Esophagus muscularis mucosa (tissue), 4 donors: Measurements from ENCODE around the gene NAXD. TPM values are rescaled to one million over a fixed set of nuclear protein-coding genes. Genes with fewer than 3 reads are reported as not detected.

Source experiments
- DNase-seq: peaks from one replicate; pipeline ENCODE4 v3.0.0-alpha.2; 2017; ENCODE audit errors: extremely low spot score
- H3K27ac ChIP-seq, 4 donors: fragments of 200-600 bp; sonication (generic); replicated peaks in 1 of 4; 1 replicate in 3 of 4; 2 replicates in 1 of 4; pipeline ENCODE4 v1.5.1; 2016 to 2019; ENCODE audit warnings: mild to moderate bottlenecking in 1 of 4
- H3K27me3 ChIP-seq, 4 donors: fragments of 200-600 bp; sonication (generic); one replicate each; pipeline versions ENCODE4 v1.5.1 to v1.6.0; 2016 to 2019
- H3K36me3 ChIP-seq, 4 donors: fragments of 200-600 bp; sonication (generic); one replicate each; pipeline ENCODE4 v1.5.1; 2016 to 2019
- H3K4me1 ChIP-seq, 4 donors: fragments of 200-600 bp; sonication (generic); one replicate each; pipeline ENCODE4 v1.5.1; 2016 to 2019
- H3K4me3 ChIP-seq, 4 donors: fragments of 200-600 bp; sonication (generic); 1 replicate in 2 of 4; 2 replicates in 2 of 4; pipeline ENCODE4 v1.5.1; 2016 to 2019; ENCODE audit warnings: mild to moderate bottlenecking in 4 of 4, moderate library complexity in 1 of 4
- H3K9me3 ChIP-seq, 4 donors: fragments of 200-600 bp; sonication (generic); 1 replicate in 3 of 4; 2 replicates in 1 of 4; pipeline ENCODE4 v1.5.1; 2016 to 2019
- EP300 ChIP-seq: sonication (generic); formaldehyde crosslinking; IDR thresholded peaks from one replicate; pipeline ENCODE4 v1.6.1; 2017; ENCODE audit warnings: antibody characterized with exemption
- POLR2A ChIP-seq: fragments of 450-650 bp; IDR thresholded peaks from one replicate; pipeline ENCODE4 v1.6.1; 2017; ENCODE audit warnings: antibody characterized with exemption, moderate library complexity, mild to moderate bottlenecking, low read depth
- POLR2AphosphoS5 ChIP-seq, 2 donors: sonication (generic); formaldehyde crosslinking; IDR thresholded peaks; one replicate each; pipeline ENCODE4 v1.6.1; 2017; ENCODE audit warnings: antibody characterized with exemption in 2 of 2
- WGBS: methylation state at CpG from one replicate; pipeline ENCODE4 v1.1.5; 2018; 5-methylcytosine and 5-hydroxymethylcytosine counted together
- intact Hi-C: fragments of 100-400 bp; cut with DNase I; formaldehyde crosslinking; loops from one replicate; pipeline ENCODE4 v1.15.1; 2023
- total RNA-seq, 4 donors: library from RNA; depleted of rRNA; stranded (reverse); fragments of >200 nt; gene quantifications; one replicate each; pipeline versions ENCODE4 v1.1.0 to v1.2.1, GENCODE V29; 2016
- TF ChIP-seq, protein P1 (sequence below), 3 experiments: fragments of 200-600 bp in 2 of 3; fragments of 450-650 bp in 1 of 3; sonication (generic) in 2 of 3; IDR thresholded peaks; one replicate each; pipeline ENCODE4 v1.5.1; 2017 to 2019; ENCODE audit warnings: antibody characterized with exemption in 3 of 3, mild to moderate bottlenecking in 2 of 3, moderate library complexity in 1 of 3

Gene NAXD
- total RNA-seq, 4 donors from 2014 or later = 29.9 to 34.5 (median 34.0) TPM

DNA sequence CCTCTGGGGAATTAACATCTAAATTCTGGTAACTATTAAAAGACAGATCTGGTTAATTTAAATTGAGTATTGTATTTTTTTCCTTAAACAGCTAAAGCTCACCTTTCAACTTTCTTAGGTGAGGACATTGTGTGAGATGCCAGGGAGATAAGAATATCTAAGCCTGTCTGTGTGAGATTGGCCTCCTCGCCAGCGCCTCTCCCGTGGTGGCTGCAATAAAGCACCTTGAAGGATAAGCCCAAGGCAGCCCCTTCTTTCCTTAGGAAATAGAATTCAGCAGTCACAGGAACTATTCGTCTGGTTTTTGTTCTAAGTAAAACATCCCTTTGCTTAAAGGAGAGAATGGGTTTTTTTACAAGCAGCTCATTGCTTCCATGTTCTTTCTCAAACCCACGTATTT lies 24.6 kb downstream of the NAXD start:
- intact Hi-C loops = no loop called here
- Histone ChIP-seq H3K4me1 (peaks cover 16 to 25% (median 23%) of the 10 kb centered on the region in 4 donors), H3K4me3 (no peak overlapping the region), H3K27me3 (no peaks in the 10 kb centered on the region), H3K36me3 (peaks cover 49 to 97% (median 94%) of the 10 kb centered on the region in 4 donors), H3K27ac (peak overlapping the region; percentile 19 to 63 (median 60)), H3K9me3 (no peaks in the 10 kb centered on the region)
- no peak for TF ChIP-seq EP300
- TF ChIP-seq, protein P1, sequence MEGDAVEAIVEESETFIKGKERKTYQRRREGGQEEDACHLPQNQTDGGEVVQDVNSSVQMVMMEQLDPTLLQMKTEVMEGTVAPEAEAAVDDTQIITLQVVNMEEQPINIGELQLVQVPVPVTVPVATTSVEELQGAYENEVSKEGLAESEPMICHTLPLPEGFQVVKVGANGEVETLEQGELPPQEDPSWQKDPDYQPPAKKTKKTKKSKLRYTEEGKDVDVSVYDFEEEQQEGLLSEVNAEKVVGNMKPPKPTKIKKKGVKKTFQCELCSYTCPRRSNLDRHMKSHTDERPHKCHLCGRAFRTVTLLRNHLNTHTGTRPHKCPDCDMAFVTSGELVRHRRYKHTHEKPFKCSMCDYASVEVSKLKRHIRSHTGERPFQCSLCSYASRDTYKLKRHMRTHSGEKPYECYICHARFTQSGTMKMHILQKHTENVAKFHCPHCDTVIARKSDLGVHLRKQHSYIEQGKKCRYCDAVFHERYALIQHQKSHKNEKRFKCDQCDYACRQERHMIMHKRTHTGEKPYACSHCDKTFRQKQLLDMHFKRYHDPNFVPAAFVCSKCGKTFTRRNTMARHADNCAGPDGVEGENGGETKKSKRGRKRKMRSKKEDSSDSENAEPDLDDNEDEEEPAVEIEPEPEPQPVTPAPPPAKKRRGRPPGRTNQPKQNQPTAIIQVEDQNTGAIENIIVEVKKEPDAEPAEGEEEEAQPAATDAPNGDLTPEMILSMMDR (IDR thresholded peaks at IDR 0.05) = no peak
- no peak for TF ChIP-seq POLR2AphosphoS5 (IDR thresholded peaks at IDR 0.05)
- no peak for TF ChIP-seq POLR2A
- DNase-seq = no peak
- 73% methylated on average over 5 of the region's 5 CpGs for WGBS

DNA sequence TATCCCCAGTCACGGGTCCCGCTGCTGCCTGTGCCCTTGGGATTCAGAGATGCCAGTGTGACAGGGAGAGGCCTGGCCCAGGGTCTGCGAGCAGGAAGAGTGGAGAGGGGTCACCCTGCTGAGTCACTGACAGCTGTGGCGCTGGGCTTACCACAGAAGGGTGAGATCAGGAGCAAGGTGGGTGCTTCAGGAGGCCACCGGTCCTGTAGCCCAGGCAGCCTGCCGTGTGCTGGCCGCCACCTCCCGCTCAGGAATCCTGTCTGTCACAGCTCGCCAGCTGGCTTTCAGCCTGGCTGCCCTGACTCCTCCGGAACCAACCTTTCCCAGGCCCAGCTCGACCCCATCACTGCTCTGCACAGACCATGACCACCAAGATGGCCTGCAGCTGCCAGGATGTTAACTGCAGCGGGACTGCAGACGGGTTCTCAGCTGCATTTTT lies 25.3 kb downstream of the NAXD start:
- Histone ChIP-seq H3K27me3 (no peaks in the 10 kb centered on the region), H3K4me1 (peaks cover 20 to 29% (median 28%) of the 10 kb centered on the region in 4 donors), H3K27ac (peak overlapping the region; percentile 19 to 63 (median 60)), H3K4me3 (no peak overlapping the region), H3K9me3 (no peaks in the 10 kb centered on the region), H3K36me3 (peaks cover 43 to 97% (median 92%) of the 10 kb centered on the region in 4 donors)
- TF ChIP-seq, protein P1 (IDR thresholded peaks at IDR 0.05) = no peak
- no peak for TF ChIP-seq POLR2A
- TF ChIP-seq EP300 = no peak
- no peak for TF ChIP-seq POLR2AphosphoS5 (IDR thresholded peaks at IDR 0.05)
- DNase-seq = no peak
- intact Hi-C loops = no loop called here
- 59% methylated on average over 7 of the region's 13 CpGs for WGBS

DNA sequence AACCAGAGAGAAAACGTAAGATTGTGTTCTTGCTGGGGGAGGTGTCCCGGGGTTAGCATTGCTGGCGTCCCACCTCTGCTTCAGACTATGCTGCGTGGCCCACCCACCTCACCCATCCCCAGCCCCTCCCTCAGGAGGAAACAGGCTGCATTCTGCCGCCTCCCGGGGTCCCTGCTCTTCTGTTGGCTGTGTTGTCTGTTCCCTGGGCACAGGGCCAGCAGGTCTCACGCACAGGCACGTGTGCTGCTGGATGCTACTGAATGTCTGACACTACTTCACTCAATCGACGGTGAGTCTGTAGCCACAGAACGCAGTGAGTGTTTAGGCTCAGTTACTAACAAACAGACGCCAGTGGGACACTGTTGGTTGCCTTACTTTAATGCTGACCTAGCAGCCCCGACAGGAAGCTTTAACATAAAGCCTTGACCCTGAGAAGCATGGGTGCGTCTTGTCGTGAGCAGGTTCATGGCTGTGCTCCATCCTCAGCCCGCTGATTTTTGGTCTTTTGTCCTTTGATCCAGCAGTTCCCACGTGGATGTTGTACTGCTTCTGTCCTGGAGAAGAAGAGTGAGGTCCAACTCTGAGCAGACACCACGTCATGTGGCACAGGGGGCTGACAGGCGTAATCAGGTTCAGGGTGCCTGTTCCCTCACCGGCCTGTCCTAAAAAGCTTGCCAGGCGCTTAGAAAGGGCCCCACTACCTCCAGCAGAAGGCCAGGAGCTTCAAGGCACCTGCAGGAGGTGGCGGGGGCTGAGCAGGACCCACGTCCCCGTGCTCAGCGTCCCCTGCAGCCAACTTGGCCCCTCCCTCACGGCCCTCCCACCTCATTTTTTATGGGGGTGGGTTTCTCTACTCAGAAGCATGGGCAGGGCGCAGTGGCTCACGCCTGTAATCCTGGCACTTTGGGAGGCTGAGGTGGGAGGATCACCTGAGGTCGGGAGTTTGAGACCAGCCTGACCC lies 26.0 kb downstream of the NAXD start:
- Histone ChIP-seq H3K27me3 (no peaks in the 10 kb centered on the region), H3K4me3 (no peak overlapping the region), H3K36me3 (peaks cover 36 to 96% (median 92%) of the 10 kb centered on the region in 4 donors), H3K9me3 (no peaks in the 10 kb centered on the region), H3K27ac (peak overlapping the region; percentile 19 to 63 (median 60)), H3K4me1 (peaks cover 20 to 29% (median 28%) of the 10 kb centered on the region in 4 donors)
- intact Hi-C loops = no loop called here
- peak; percentile 22 to 32 for TF ChIP-seq POLR2AphosphoS5 (IDR thresholded peaks at IDR 0.05)
- TF ChIP-seq EP300 = no peak
- no peak for DNase-seq
- 67% methylated on average over 20 of the region's 29 CpGs for WGBS

DNA sequence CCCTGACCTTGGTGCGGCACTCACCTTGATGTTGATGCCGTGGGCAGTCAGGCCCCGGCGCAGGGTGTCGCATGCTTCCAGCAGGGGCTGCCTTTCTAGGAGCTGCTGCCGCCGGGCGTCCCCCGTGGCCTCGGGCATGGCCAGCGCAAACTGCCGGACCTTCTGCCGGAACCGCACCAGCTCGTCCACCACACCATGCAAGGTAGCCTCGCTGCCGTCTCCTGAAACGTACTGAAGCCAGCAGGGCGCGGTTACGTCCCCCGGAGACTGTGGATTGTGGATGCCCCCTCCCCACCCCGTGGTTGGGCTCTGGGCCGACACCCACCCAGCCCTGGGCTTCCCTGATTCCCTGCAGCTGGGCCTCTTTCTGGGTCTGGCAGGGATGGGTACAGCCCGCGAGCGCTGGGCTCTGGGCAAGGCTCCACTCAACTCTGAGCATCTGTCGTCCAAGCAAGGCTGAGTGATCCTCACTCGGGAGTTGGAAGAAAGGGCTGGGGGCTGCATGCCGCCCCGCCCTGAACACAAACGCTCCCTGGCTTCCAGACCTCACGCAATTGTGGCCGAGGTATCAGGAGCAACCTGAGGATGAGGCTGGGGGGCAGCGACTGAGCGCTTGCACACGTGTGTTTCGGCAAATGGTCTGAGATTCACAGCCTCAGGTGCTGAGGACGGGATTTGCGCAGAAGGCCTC lies 27.1 kb downstream of the NAXD start:
- H3K27ac ChIP-seq = peak overlapping the region in 1 of 4 donors; percentile 63
- intact Hi-C loops = no loop called here
- no peak overlapping the region for H3K4me3 ChIP-seq
- no peaks in the 10 kb centered on the region for H3K9me3 ChIP-seq
- H3K27me3 ChIP-seq = no peaks in the 10 kb centered on the region
- TF ChIP-seq POLR2A = no peak
- TF ChIP-seq EP300 = no peak
- DNase-seq = no peak
- WGBS = 86% methylated on average over 10 of the region's 40 CpGs
- H3K36me3 ChIP-seq = peaks cover 25 to 95% (median 90%) of the 10 kb centered on the region in 4 donors
- peaks cover 20 to 29% (median 28%) of the 10 kb centered on the region in 4 donors for H3K4me1 ChIP-seq

DNA sequence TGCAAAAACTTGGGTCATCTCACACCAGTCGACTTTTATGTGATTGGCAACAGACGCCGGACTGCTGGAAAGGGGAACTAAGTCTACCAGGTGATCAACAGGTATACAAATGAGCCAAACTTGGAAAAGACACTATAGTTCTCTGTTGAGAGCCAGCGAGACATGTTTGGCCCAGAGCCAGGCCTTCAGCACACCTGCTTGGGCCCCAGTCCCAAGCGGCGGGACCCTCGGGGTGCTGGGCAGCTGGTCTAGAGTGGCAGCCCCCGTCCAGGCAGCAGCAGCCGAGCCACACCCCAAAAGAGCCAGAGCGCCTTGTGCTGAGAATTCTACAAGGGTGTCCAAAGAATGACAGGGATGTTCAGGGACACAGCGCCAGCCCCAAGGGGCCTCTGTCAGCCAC lies 28.0 kb downstream of the NAXD start:
- no peak for TF ChIP-seq POLR2A
- TF ChIP-seq, protein P1 (IDR thresholded peaks at IDR 0.05) = no peak
- no peak for TF ChIP-seq POLR2AphosphoS5 (IDR thresholded peaks at IDR 0.05)
- no peak for TF ChIP-seq EP300
- no peak for DNase-seq
- intact Hi-C loops = no loop called here
- Histone ChIP-seq H3K27me3 (no peaks in the 10 kb centered on the region), H3K4me1 (peaks cover 20 to 29% (median 28%) of the 10 kb centered on the region in 4 donors), H3K9me3 (no peaks in the 10 kb centered on the region), H3K36me3 (peaks cover 21 to 88% (median 82%) of the 10 kb centered on the region in 4 donors), H3K4me3 (no peak overlapping the region), H3K27ac (no peak overlapping the region)
- 83% methylated on average over 4 of the region's 11 CpGs for WGBS
